ENCODE results near the gene RSPH1. TPM values are rescaled to one million over a fixed set of nuclear protein-coding genes. Genes with fewer than 3 reads are reported as not detected.

Gene RSPH1
- polyA plus RNA-seq, 1 experiment: not detected

DNA sequence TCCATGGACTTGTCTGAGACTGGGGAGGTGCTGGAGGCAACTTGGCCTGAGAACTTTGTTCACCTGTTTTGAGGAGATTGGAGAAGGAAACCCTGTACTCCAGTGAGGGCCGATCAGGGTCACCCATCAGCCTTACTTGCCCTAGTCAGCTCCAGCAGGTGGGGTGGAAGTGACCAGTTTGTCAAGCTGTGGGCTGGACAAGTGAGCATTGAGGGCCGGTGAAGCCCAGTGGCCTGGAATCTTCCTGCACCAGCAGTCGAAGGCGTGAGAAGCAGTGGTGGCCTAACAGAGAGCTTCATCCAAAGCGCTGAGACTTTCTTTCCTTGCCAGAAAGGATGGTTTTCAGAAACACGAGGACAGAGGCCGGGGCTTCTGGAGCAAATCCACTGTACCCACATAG lies 27.2 kb upstream of the RSPH1 start:
- H3K27ac ChIP-seq (ENCODE audit: low read depth, low read length): no peak overlapping the region
- TF ChIP-seq, protein P1, sequence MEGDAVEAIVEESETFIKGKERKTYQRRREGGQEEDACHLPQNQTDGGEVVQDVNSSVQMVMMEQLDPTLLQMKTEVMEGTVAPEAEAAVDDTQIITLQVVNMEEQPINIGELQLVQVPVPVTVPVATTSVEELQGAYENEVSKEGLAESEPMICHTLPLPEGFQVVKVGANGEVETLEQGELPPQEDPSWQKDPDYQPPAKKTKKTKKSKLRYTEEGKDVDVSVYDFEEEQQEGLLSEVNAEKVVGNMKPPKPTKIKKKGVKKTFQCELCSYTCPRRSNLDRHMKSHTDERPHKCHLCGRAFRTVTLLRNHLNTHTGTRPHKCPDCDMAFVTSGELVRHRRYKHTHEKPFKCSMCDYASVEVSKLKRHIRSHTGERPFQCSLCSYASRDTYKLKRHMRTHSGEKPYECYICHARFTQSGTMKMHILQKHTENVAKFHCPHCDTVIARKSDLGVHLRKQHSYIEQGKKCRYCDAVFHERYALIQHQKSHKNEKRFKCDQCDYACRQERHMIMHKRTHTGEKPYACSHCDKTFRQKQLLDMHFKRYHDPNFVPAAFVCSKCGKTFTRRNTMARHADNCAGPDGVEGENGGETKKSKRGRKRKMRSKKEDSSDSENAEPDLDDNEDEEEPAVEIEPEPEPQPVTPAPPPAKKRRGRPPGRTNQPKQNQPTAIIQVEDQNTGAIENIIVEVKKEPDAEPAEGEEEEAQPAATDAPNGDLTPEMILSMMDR (IDR thresholded peaks at IDR 0.05; ENCODE audit: low read depth, low read length): no peak
- ChIA-PET POLR2A (no interaction called here), CTCF (no interaction called here)
- no peak overlapping the region for H3K4me3 ChIP-seq (ENCODE audit: low read depth, low read length)
- peaks cover 26% of the 10 kb centered on the region for H3K27me3 ChIP-seq (ENCODE audit: control insufficient read depth, insufficient read depth, low read length)
- H3K9me3 ChIP-seq (ENCODE audit: control insufficient read depth, insufficient read depth, low read length): no peaks in the 10 kb centered on the region
- no peak for DNase-seq (ENCODE audit: low read depth, low spot score)

DNA sequence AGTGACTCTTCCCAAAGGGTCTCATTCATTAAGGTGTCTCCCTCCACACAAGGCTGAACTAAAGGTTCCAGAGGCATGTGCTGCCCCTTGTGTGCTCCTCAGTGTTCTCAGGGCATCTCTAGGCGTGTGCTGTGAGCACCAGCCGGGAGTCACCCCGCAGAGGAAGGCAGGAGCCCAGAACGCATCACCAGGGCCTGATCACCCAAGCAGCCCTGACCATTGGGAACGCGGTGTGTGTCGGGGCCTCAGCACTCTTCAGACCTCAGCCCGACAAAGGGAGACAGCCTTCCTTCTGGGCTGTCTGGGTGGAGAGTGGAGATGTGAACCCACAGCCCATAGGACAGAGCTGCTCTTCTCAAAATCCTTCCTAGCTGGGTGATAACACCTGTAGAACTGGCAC lies 26.7 kb upstream of the RSPH1 start:
- ChIA-PET POLR2A (no interaction called here), CTCF (no interaction called here)
- DNase-seq (ENCODE audit: low read depth, low spot score): no peak
- H3K4me3 ChIP-seq (ENCODE audit: low read depth, low read length): no peak overlapping the region
- no peaks in the 10 kb centered on the region for H3K9me3 ChIP-seq (ENCODE audit: control insufficient read depth, insufficient read depth, low read length)
- no peak overlapping the region for H3K27ac ChIP-seq (ENCODE audit: low read depth, low read length)
- peaks cover 28% of the 10 kb centered on the region for H3K27me3 ChIP-seq (ENCODE audit: control insufficient read depth, insufficient read depth, low read length)
- TF ChIP-seq, protein P1 (IDR thresholded peaks at IDR 0.05; ENCODE audit: low read depth, low read length): no peak

DNA sequence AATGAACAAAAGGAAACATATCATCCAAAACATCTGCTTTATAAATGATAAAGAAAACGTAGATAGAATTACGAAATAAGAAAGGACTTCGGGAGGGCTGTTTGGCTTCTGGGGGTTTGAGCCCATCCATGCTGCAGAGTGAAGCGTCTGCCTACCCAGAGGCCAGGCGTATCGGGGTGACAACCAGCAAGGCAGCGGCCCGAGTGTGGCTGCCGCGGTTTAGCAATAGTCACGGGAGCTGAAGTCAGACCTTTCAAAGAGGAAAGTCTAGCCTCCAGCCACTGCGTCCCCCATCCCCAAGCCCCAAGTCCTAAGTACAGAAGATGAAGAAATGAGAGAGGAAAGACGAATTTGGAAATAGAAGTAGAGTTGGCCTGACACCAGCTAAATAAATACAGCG lies 26.2 kb upstream of the RSPH1 start:
- H3K27ac ChIP-seq (ENCODE audit: low read depth, low read length): no peak overlapping the region
- H3K27me3 ChIP-seq (ENCODE audit: control insufficient read depth, insufficient read depth, low read length): peaks cover 26% of the 10 kb centered on the region
- TF ChIP-seq, protein P1 (IDR thresholded peaks at IDR 0.05; ENCODE audit: low read depth, low read length): no peak
- CTCF ChIA-PET: no interaction called here
- no peak overlapping the region for H3K4me3 ChIP-seq (ENCODE audit: low read depth, low read length)
- no peaks in the 10 kb centered on the region for H3K9me3 ChIP-seq (ENCODE audit: control insufficient read depth, insufficient read depth, low read length)
- no peak for DNase-seq (ENCODE audit: low read depth, low spot score)
- POLR2A ChIA-PET: no interaction called here

DNA sequence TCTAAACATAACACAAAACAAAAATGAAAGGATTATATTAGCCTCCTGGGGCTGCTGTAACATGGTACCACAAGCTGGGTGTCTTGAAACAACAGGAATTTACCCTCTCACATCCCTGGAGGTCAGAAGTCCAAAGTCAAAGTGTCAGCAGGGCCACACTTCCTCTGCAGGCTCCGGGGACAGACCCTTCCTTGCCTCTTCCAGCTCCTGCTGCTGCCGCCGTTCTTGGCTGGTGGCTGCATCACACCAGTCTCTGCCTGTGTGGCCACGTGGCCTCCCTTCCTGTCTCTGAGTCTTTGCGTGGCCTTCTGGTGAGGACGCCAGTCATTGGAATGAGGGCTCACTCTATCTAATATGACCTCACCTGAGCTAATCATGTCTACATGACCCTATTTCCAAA lies 25.8 kb upstream of the RSPH1 start:
- no peak for DNase-seq (ENCODE audit: low read depth, low spot score)
- TF ChIP-seq, protein P1 (IDR thresholded peaks at IDR 0.05; ENCODE audit: low read depth, low read length): no peak
- H3K4me3 ChIP-seq (ENCODE audit: low read depth, low read length): no peak overlapping the region
- no peaks in the 10 kb centered on the region for H3K9me3 ChIP-seq (ENCODE audit: control insufficient read depth, insufficient read depth, low read length)
- ChIA-PET CTCF (no interaction called here), POLR2A (no interaction called here)
- H3K27ac ChIP-seq (ENCODE audit: low read depth, low read length): no peak overlapping the region
- peaks cover 24% of the 10 kb centered on the region for H3K27me3 ChIP-seq (ENCODE audit: control insufficient read depth, insufficient read depth, low read length)

DNA sequence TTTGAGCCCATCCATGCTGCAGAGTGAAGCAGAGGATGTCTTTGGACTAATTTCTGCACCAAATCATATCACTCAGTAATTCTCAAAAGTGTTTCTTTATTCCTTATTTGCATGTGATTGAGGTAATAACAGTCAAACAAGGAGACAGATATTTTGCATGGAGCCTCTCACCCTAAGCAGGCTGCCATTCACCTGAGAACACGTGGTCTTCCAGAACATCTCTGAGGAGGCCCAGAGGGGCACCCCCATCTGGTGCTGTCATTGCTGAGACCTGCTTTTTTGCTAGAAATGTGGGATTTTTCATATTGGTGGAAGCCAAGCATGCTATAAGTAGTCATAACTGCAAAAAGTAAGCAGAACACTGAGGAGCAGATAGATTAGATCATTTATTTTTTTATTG lies 25.4 kb upstream of the RSPH1 start:
- no peak for DNase-seq (ENCODE audit: low read depth, low spot score)
- TF ChIP-seq, protein P1 (IDR thresholded peaks at IDR 0.05; ENCODE audit: low read depth, low read length): no peak
- Histone ChIP-seq H3K27ac (ENCODE audit: low read depth, low read length) (no peak overlapping the region), H3K9me3 (ENCODE audit: control insufficient read depth, insufficient read depth, low read length) (no peaks in the 10 kb centered on the region), H3K4me3 (ENCODE audit: low read depth, low read length) (no peak overlapping the region), H3K27me3 (ENCODE audit: control insufficient read depth, insufficient read depth, low read length) (peaks cover 27% of the 10 kb centered on the region)
- POLR2A ChIA-PET: no interaction called here
- CTCF ChIA-PET: no interaction called here
